NCI-H446 treated with DMSO at 0.1 percent for 48 hours (cell line): ENCODE measurements around the gene YPEL1.
A peak's percentile ranks its signal among the peaks of the same experiment; 100 is the strongest.

ENCODE experiments used
- DNase-seq: peaks from one replicate; lab custom pipeline; 2025; lab: John Stamatoyannopoulos, UW

YPEL1 gene

GRCh38 chr22:21735200-21736083, at the start of gene YPEL1:
Gene YPEL1 (minus strand): TSS chr22:21735794. CDS start chr22:21710744, 25,050 bp downstream.
- DNase-seq: peak; percentile 93

GRCh38 chr22:21780259-21780658, 44.7 kb upstream of the YPEL1 start:
- no peak for DNase-seq

GRCh38 chr22:21779444-21779843, 43.9 kb upstream of the YPEL1 start:
- DNase-seq: no peak

DNA sequence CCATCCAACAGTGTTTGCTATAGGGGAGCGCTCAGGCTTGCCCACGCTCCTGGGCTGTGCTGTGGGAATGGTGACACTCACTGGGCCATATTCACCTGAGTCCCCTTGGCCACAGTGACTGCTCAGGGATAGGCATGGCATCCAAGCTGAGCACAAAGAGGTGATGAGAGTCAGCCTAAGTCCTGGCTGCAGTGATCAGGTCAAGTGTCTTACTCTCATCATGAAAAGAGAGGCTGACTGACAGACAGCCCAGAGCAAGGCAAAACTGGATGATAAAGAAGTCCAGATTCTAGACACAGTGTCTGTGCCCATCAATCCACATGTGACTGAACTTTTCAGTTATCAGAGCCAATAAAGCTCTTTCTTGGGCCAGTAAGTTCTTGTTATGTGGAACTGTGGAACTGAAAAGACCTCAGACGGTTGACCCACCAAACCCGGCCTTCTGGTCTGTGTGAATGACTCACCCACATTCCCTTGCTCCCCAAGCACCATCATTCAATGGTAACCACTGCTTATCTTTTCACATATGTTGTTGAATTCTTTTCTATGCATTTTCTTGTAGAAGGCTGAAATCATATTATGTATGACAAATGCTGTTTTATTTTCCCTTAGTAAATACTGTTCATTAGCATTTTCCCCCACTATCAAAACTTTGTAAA, 43.2 kb upstream of the YPEL1 start:
- DNase-seq: no peak

- DNase-seq: no peak
Measured at GRCh38 chr22:21771631-21771976, 36.0 kb upstream of the YPEL1 start.

GRCh38 chr22:21768435-21768834, 32.8 kb upstream of the YPEL1 start:
- DNase-seq: no peak

DNA sequence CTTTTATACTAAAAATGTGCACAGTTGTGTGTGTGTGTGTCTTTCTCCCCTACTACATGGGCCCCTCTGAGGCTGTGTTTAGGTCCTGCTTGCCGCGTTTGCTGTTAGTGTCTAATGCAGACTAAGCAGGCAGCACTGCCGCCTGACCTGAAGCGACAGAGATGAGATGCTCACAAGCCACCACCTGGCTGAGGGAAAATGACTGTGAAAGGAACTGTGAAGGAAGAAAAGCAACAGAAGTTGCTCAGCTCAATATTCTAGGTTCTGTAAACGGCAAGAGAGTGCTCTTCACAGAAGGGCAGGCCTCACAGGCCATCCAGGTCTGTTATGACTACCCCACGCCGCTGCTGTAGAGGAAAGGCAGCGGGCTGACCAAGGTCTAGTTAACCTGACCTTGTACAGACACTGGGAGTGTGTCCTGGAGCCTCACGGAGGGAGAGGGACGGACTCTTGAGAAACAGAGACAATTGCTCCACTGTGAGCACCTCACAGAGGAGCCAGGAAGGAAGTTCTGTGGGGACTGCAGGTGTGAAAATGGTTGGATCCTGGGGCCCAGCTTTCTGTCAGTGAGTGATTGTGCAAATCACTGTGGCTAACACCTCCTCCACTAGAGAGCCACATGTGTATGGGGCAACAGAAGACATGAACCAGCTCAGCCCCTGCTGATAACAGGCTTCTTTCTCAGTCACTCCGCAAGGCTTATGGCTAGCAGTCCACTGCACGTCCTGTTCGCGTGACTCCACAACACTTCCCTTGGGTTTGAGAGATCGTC, 31.3 kb upstream of the YPEL1 start:
- DNase-seq: no peak

- DNase-seq: no peak
Measured at GRCh38 chr22:21765909-21766529, 30.4 kb upstream of the YPEL1 start.

GRCh38 chr22:21764038-21764804, 28.6 kb upstream of the YPEL1 start:
- no peak for DNase-seq

DNA sequence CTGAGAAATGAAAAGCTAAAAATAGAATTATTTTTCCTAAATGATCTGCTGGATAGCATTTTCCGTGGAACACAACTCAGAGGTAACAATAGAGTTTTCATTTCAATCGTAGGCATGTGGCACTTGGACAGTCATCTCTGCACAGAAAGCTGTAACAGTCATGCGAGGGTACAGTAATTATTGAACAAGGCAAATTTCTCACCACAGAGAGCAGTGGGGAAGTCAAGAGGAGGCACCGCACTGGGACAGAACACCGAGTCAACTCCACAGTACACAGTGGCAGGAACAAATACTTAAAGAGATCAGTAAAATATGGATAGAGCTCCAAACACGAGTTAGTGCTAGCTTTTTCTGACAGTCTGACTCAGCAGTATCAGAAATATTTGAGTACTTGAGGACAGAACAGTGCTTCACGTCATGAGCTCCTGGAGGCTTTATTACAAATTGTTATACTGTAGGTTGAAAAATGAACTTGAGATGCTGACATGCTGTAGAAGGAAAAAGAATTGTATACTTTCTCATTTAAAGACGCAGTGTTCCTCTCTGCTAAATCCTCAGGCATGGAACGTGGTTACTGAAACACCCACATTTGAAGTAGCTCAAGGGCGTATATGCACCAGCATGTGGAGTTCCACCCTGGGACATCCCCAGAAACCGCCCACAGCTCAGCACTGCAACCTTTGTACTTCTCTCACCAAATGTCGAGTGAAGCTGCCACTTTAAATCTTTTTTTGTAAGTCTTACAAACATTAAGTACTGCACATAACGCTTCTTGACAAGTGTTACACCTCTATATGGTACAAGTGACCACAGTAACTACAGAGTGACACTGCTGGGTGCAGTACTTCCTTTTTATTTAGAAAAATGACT, 27.4 kb upstream of the YPEL1 start:
- no peak for DNase-seq

- DNase-seq: no peak
Measured at GRCh38 chr22:21761994-21762680, 26.5 kb upstream of the YPEL1 start.

DNA sequence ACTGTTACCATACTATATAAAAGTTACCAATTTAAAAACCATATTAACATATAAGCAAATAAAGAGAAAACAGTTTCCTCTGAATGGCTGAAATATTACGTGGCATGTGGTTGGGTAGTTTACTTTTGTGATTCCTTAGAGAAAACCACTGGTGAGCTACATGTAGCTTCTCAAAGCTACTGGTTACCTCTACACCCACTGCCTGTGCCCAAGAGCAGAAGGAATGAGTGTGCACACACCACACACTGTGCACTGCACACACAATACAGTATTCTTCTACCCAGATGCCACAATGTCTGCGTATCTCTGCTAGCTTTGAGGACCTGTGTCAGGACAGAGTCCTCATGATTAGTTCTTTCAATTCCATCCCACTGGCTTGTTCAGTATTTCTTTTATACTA, 25.5 kb upstream of the YPEL1 start:
- no peak for DNase-seq

DNA sequence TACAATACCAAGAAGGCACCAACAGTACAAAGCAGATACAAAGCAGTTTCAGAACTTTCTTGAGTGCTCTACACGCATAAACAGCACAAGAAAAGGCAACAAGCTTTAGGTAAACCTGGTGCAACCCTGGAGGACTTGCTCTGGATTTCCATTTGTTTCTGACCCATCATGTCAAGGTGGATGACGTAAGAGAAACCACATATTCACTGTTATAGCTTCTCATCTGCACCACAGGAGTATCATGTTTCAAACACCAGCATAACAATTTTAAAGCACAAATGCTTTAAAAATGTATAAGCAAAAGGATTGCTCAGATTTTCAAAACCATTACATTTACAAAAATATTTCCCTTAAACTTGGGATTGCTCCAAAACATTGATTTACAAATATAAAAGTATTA, 25.0 kb upstream of the YPEL1 start:
- no peak for DNase-seq

DNA sequence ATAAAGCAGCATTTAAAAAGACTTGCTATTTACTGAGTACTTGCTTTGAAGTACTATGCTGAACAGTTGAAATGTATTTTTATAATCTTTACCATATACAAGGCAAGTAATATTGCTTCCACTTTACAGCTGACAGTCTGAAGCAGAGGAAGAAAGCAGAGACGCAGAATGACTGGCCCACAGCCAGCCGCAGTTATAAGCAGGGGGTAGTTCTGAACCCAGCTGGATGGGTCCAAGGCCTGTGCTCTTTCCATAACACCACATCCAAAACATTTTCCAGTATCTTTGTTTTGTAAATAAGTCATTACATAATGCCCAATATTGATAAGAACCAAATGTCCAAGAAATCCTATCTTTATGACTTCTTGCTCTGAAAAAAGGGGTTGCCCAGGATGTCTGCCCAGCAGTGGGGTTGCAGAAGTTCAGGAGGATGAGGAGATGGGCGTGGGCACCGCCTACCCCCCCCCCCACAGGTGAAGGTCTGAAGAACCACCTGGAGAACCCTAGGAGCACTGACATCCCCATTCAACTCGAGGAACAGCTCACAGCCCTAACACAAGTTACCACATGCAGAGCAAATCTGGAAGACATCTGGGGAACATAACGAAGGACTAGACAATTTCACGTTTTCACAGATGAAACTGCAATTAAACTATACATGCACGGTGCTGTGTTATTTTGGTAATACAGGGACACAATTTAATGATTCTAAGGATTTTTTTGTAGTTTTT, 24.2 kb upstream of the YPEL1 start:
- DNase-seq: no peak

GRCh38 chr22:21759093-21759492, 23.5 kb upstream of the YPEL1 start:
- DNase-seq: no peak

- no peak for DNase-seq
Measured at GRCh38 chr22:21758091-21758864, 22.7 kb upstream of the YPEL1 start.

- DNase-seq: no peak
Measured at GRCh38 chr22:21755851-21756284, 20.3 kb upstream of the YPEL1 start.

DNA sequence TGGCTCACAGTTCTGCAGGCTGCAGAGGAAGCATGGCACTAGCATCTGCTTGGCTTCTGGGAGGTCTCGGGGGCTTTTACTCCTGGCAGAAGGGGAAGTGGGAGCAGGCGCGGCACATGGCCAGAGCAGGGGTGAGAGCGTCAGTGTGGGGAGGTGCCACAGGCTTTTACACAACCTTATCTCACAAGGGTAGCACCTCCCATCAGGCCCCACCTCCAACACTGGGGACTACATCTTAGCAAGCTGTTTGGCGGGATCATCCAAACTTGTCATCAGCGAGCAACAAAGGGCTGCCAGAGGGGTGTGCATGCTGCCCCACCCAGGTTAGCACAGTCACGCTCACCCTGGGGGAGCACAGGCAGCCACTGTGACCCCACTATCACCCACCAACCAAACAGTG, 18.9 kb upstream of the YPEL1 start:
- DNase-seq: no peak
